ENCODE results near the gene DGCR8. TPM values are rescaled to one million over a fixed set of nuclear protein-coding genes. Genes with fewer than 3 reads are reported as not detected.

DGCR8 gene
- polyA plus RNA-seq, 3 donors: 40.5 to 42.3 (median 42.0) TPM

DNA sequence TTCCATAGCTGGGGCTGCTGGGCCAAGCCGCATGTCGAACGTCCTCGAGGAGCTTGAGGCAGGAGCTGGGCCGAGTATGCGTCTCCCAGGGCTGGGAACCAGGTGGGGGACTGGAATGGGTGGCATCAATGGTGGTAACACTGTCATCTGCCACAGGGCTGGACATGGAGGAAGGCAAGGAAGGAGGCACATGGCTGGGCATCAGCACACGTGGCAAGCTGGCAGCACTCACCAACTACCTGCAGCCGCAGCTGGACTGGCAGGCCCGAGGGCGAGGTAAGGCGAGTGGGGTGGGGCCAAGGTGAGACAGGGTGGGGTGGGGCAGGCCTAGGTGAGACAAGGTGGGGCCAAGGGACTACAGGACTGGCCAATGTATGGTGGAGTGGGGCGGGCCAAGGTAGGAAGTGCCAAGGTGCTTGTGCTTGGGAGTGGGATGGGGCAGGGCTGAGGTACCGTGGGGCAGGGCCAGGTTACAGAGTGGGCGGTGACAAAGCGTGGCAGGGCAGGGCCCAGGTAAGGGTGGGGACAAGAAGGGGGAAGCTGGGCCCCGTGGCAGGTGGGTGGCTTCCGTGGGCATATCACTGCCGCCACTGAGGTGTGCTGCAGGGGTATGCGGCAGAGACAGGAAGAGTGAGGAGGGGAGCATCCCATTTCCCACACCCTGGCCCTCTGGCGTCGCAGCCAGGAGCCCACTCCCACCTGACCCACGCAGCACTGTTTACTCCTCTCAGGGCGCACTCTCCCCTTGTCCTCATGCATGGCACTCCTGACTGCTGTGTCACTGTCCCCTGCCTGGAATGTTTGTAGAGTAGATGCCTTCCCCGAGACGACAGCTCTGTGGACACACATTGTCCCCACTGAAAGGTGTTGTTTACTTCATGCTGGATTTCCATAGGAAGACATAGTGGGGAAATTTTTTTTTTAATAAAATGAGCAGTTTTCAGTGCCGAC lies 27.5 kb upstream of the DGCR8 start:
- no peak for DNase-seq (ENCODE audit: low read depth in 3 of 3, low spot score in 2 of 3)

DNA sequence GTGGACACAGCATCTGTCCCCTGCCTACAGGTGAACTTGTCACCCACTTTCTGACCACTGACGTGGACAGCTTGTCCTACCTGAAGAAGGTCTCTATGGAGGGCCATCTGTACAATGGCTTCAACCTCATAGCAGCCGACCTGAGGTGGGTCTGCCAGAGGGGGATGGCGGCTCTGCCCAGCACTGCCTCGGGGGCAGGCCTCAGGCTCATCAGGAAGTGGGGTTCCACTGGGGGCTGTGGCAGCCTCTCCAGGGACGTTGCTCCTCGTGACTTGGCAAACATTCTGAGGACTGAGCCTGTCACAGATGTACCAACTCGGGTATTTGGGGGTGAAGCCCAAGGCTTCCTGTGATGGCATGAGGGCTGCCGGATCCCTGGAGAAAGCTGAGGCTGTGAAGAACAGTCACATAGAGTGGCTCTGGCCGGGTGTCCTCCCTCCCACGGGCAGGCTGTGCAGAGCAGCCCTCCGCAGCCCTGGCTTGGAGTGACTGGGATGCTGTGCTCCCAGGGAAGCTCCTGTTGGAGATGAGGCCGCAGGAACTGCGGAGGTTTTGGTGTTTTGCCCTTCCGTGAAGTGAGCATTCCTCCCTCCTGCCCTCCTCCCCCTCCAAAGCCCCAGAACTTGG lies 26.5 kb upstream of the DGCR8 start:
- DNase-seq (ENCODE audit: low read depth in 3 of 3, low spot score in 2 of 3): no peak

DNA sequence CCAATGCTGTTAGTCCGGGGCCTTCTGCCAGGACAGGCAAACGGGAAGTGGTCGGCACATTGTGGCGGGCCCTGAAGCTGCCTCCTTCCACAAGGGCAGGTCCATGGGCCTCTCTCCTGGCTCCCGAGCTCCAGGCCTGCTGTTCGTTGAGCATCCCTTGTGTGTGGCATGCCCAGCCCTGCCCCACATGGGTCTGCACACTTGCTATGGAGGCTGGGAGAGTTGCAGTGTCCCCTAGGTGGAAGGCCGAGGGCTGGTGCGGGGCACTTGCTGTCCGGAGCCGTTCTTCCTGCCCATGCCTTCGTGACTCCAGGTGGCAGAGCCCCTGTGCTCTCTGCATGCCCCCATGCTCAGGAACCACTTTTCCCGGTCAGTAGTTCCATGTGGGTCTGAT lies 26.0 kb upstream of the DGCR8 start:
- no peak for DNase-seq (ENCODE audit: low read depth in 3 of 3, low spot score in 2 of 3)

DNA sequence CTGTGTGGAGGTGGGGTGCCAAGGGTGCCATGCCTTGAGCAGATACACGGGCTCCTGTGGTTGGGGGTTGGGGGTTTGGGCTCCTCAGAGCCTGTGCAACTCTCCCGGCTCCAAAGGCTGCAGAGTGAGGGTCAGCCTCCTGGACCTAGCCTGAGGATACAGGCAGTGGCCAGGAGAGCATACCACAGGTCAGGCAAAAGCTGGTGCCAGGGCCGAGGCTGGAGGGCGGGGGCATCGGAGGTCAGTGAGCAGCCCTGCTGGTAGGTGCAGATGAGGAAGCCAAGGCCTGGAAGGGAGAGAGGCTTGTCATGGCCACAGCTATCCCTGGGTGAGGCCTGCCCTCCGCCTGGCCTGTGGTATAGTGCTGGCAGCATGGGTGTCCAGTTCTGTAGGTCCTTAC lies 25.6 kb upstream of the DGCR8 start:
- no peak for DNase-seq (ENCODE audit: low read depth in 3 of 3, low spot score in 2 of 3)

- DNase-seq (ENCODE audit: low read depth in 3 of 3, low spot score in 2 of 3): no peak
Observed at GRCh38 chr22:20055144-20055543, 24.9 kb upstream of the DGCR8 start.

DNA sequence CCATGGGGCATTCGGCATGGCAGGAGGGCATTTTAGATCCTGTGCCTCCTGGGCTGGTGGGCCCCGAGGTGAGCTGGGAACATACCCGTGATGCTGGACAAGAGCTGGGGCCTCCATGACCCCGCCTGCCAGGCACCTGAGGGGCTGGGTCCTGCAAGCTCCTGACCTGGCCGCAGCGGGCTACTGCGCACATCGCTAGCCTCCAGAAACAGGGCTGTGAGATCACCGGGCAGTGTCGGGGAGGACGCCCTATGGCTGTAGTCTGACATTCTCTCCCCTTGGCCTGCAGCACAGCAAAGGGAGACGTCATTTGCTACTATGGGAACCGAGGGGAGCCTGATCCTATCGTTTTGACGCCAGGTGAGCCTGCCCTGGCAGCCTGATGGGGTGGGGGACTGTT lies 24.4 kb upstream of the DGCR8 start:
- DNase-seq (ENCODE audit: low read depth in 3 of 3, low spot score in 2 of 3): no peak

- no peak for DNase-seq (ENCODE audit: low read depth in 3 of 3, low spot score in 2 of 3)
Observed at GRCh38 chr22:20056161-20056560, 23.9 kb upstream of the DGCR8 start.

DNA sequence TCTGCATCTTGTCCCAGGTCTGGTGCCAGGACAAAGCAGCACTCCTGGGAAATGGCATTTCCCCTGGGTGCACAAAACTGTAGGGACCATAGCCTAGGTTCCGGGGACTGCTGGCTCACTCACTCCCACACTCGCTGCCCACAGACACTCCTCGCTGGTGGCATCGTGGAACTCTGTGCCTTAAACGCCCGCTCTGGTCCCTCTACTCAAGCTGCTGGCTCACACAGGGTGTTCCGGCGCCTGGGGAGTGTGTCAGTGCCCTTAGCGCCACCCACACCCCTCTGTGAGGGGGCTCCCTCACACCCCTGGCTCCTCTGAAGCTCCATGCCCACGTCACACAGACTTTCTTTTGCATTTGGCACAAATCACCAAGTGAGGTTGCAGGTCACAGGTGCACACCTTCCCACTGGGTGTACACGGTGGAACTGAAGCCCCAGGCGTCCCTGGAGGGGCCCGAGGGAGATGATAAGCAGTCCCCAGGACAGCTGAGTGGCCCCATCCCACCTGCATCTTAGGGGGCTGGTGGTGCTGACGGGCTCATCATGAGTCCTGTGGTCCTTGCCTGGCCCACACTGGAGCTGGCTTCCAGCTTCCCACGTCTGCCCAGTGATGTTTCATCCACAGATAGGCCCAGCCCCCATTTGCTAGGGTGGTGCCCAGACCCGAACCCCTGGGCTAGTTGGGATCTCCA lies 23.2 kb upstream of the DGCR8 start:
- DNase-seq (ENCODE audit: low read depth in 3 of 3, low spot score in 2 of 3): no peak

- DNase-seq (ENCODE audit: low read depth in 3 of 3, low spot score in 2 of 3): no peak
Observed at GRCh38 chr22:20057596-20058268, 22.3 kb upstream of the DGCR8 start.

- no peak for DNase-seq (ENCODE audit: low read depth in 3 of 3, low spot score in 2 of 3)
Observed at GRCh38 chr22:20058989-20059770, 20.9 kb upstream of the DGCR8 start.

DNA sequence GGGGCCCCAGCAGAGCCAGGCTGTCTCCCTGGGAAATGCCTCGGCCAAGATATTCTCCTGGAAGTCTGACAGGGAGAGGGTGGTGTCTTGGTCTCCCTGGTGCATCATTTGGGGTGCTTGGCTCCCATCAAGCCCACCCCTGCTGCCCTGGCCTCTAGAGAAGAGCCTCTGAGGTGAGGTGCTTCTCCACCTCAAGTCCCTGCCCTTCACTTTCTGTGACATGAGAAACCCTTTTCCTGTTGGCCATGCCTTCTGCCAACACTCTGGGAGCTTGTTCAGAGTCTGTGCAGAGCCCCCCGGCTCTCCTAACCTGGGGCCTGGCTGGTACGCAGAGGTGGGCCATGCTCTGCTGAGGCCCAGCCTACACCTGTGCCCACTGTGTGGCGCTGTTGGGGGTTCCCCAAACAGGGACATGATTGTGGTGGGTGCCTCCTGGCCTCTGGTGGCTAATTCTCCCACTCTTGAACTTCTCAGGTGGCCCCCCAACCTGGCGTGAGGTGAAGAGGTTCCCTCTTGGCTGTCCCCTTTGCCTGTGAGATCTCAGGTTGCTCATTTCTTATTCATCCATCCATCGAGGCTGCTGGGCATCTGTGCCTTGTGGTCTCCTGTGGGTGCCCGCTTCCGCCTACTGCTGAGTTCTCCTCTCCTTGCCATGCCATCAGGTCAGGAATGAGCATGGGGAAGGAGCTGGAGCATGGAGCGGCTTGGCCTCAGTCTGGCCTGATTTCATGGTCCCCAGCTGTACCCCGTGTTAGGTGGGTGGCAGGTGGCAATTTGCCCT lies 19.2 kb upstream of the DGCR8 start:
- no peak for DNase-seq (ENCODE audit: low read depth in 3 of 3, low spot score in 2 of 3)

DNA sequence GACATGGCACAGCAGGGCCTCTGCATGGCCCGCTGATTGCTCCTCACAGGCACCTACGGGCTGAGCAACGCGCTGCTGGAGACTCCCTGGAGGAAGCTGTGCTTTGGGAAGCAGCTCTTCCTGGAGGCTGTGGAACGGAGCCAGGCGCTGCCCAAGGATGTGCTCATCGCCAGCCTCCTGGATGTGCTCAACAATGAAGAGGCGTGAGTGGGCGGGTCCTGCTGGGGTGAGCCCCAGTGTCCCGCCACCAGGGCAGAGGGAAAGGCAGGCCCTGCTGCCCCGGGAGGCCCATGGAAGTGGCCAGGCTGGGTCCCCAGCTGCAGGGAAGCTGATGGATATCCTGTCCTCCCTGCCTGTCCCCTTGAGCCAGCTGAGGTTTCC lies 18.6 kb upstream of the DGCR8 start:
- no peak for DNase-seq (ENCODE audit: low read depth in 3 of 3, low spot score in 2 of 3)

DNA sequence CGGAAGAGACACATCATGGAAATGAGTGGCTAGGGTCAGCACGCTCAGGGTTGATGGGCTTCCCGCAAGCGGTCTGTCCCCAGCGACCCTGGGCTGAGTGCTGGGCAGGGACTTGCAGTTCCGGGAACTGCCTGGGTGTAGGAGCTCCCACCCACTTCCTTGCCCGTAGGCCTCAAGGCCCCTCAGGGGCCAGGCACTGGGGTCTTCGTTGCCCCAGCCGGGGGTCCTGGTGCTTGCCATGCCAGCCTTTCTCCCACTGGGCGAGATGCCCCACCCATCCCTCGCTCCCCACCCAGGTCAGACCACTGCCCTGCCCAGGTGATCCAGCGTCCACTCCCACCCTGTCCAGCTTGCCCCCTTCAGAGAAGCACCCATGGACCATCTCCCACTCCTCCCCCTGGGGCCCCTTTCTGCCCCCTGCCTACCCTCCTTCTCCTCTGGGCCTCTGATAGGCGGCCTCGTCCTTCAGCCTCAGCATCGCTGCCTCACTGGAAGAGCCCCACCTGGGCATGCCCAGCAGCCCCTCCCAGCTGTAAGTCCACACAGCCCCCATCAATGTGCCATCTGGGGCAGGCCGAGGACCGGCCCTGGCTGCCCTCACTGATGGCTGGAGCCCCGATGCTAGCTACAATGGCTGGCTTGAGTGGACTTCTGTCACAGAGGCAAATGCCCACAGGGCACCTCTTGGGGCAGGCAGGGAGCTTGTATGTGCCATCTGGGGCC lies 17.8 kb upstream of the DGCR8 start:
- DNase-seq (ENCODE audit: low read depth in 3 of 3, low spot score in 2 of 3): no peak

- DNase-seq (ENCODE audit: low read depth in 3 of 3, low spot score in 2 of 3): no peak
Observed at GRCh38 chr22:20062766-20063083, 17.3 kb upstream of the DGCR8 start.

GRCh38 chr22:20063271-20064139 lies 16.5 kb upstream of the DGCR8 start:
- DNase-seq (ENCODE audit: low read depth in 3 of 3, low spot score in 2 of 3): no peak

- DNase-seq (ENCODE audit: low read depth in 3 of 3, low spot score in 2 of 3): no peak
Observed at GRCh38 chr22:20064140-20064480, 15.9 kb upstream of the DGCR8 start.

- no peak for DNase-seq (ENCODE audit: low read depth in 3 of 3, low spot score in 2 of 3)
Observed at GRCh38 chr22:20064545-20065262, 15.3 kb upstream of the DGCR8 start.
